ENCODE measurements around the gene CGB8.
"Not testable (repeated sequence)": the region's sequence is repeated elsewhere in the genome, so short reads cannot be mapped to it uniquely, and the experiment has no call there.

DNA sequence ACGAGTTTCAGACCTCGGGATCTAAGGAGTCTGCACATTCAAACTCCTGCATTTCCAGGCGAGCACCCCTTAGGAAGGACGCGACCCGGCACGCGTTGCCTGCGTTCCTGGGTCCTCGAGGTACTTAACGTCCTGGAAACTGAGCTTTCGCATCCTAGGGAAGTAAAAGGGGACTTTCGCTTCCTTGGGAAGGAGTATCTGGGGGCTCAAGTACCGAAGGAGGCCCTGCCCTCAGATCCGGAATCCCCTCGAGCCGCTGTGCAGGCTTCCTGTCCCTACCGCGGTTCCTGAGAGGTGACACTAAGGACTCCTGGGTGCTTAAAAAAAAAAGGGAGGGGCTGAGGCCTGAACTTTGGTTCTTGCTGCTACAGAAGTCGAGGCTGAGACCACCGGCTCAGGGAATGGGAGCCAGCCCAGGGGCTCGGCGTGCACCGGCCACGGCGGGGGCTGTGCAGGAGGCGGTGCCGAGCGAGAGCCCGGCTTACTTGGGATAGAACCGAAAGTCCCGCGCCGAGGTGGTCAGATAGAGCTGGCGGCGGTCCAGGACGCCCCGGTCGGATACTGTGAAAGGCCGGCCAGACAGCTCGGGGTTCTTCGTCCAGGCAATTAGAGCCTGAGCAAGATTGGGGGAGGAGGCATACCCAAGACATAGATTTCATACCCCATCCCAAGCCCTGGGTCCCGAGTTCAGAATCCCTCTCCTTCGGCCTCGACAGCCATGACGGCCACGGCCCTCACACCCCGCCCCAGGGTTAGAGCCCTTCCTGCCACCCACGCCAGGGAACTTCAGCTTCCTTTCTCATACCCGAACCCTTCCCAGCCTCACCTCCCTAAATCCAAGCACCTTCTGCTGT is 30.3 kb downstream of the CGB8 start:
- TF ChIP-seq MYNN (tag by site-specific recombination; IDR thresholded peaks at IDR 0.05; ENCODE audit: borderline replicate concordance); ZNF433 (tag by site-specific recombination; IDR thresholded peaks at IDR 0.05; ENCODE audit: low read depth): not testable (repeated sequence)
